HepG2 (cell line): ENCODE data around the gene PIAS3. TPM values are rescaled to one million over a fixed set of nuclear protein-coding genes. Genes with fewer than 3 reads are reported as not detected.

ENCODE experiments used
- ATF5 ChIP-seq: sonication (generic); formaldehyde crosslinking; IDR thresholded peaks from 2 replicates; pipeline ENCODE4 v1.4.0; 2020; ENCODE audit warnings: mild to moderate bottlenecking, low read depth, missing genetic modification reagents
- CENPT ChIP-seq: sonication (generic); formaldehyde crosslinking; IDR thresholded peaks from 2 replicates; pipeline ENCODE4 v1.8.0; 2022; ENCODE audit warnings: low read depth, mild to moderate bottlenecking, moderate library complexity, missing genetic modification reagents
- CHD2 ChIP-seq: IDR thresholded peaks from 2 replicates; pipeline ENCODE4 v1.6.1; 2011; ENCODE audit warnings: low read depth, low read length, improper control_type of control experiment
- ESRRA ChIP-seq: sonication (generic); formaldehyde crosslinking; IDR thresholded peaks from 2 replicates; pipeline ENCODE4 v1.5.1; 2020; ENCODE audit warnings: mild to moderate bottlenecking, low read depth, missing genetic modification reagents
- GLI4 ChIP-seq: sonication (generic); formaldehyde crosslinking; IDR thresholded peaks from 2 replicates; pipeline ENCODE4 v1.5.1; 2020; ENCODE audit warnings: missing genetic modification reagents, mild to moderate bottlenecking, moderate library complexity, borderline replicate concordance
- HINFP ChIP-seq: sonication (generic); formaldehyde crosslinking; IDR thresholded peaks from 2 replicates; pipeline ENCODE4 v1.4.0; 2020; ENCODE audit warnings: low read depth, mild to moderate bottlenecking, missing genetic modification reagents
- HMGA1 ChIP-seq: sonication (generic); formaldehyde crosslinking; conservative IDR thresholded peaks from 2 replicates; pipeline ENCODE4 v1.4.0; 2020; ENCODE audit warnings: missing genetic modification reagents
- NFE2L1 ChIP-seq: sonication (generic); formaldehyde crosslinking; IDR thresholded peaks from 2 replicates; pipeline ENCODE4 v1.4.0; 2020; ENCODE audit warnings: missing genetic modification reagents, mild to moderate bottlenecking, borderline replicate concordance
- ONECUT2 ChIP-seq: sonication (generic); formaldehyde crosslinking; IDR thresholded peaks from 2 replicates; pipeline ENCODE4 v1.4.0; 2020; ENCODE audit warnings: missing genetic modification reagents
- RAD21 ChIP-seq: fragments of 450-650 bp; formaldehyde crosslinking; IDR thresholded peaks from 2 replicates; pipeline ENCODE4 v1.5.0; 2020; ENCODE audit warnings: mild to moderate bottlenecking
- RNF2 ChIP-seq: fragments of 450-650 bp; conservative IDR thresholded peaks from 2 replicates; pipeline ENCODE4 v1.6.1; 2016; ENCODE audit warnings: low read depth
- SNRNP70 ChIP-seq: fragments of 200-400 bp; formaldehyde crosslinking; IDR thresholded peaks from 2 replicates; pipeline ENCODE4 v1.6.1; 2017; ENCODE audit warnings: mild to moderate bottlenecking, low read depth, low read length, moderate library complexity
- ZBTB2 ChIP-seq: sonication (generic); formaldehyde crosslinking; IDR thresholded peaks from 2 replicates; pipeline ENCODE4 v1.8.0; 2022; ENCODE audit warnings: low read depth, missing genetic modification reagents
- ZBTB42 ChIP-seq: sonication (generic); formaldehyde crosslinking; IDR thresholded peaks from 2 replicates; pipeline ENCODE4 v1.5.0; 2020; ENCODE audit warnings: mild to moderate bottlenecking, missing genetic modification reagents
- ZFY ChIP-seq: sonication (generic); formaldehyde crosslinking; IDR thresholded peaks from 2 replicates; pipeline ENCODE4 v1.4.0; 2020; ENCODE audit warnings: missing genetic modification reagents
- ZMYM2 ChIP-seq: sonication (generic); formaldehyde crosslinking; IDR thresholded peaks from 2 replicates; pipeline ENCODE4 v1.8.0; 2022; ENCODE audit warnings: mild to moderate bottlenecking, missing genetic modification reagents
- ZNF275 ChIP-seq: sonication (generic); formaldehyde crosslinking; IDR thresholded peaks from 2 replicates; pipeline ENCODE4 v1.8.0; 2022; ENCODE audit warnings: missing genetic modification reagents, mild to moderate bottlenecking, inconsistent platforms, borderline replicate concordance
- ZNF317 ChIP-seq: sonication (generic); formaldehyde crosslinking; IDR thresholded peaks from 2 replicates; pipeline ENCODE4 v1.5.0; 2020; ENCODE audit warnings: mild to moderate bottlenecking, missing genetic modification reagents
- ZNF343 ChIP-seq: sonication (generic); formaldehyde crosslinking; IDR thresholded peaks from 2 replicates; pipeline ENCODE4 v1.4.0; 2020; ENCODE audit warnings: mild to moderate bottlenecking, missing genetic modification reagents
- ZNF44 ChIP-seq: sonication (generic); formaldehyde crosslinking; IDR thresholded peaks from 2 replicates; pipeline ENCODE4 v1.5.1; 2020; ENCODE audit warnings: mild to moderate bottlenecking, missing genetic modification reagents
- ZNF704 ChIP-seq: sonication (generic); formaldehyde crosslinking; IDR thresholded peaks from 2 replicates; pipeline ENCODE4 v1.8.1; 2023; ENCODE audit warnings: mild to moderate bottlenecking, inconsistent platforms, moderate library complexity, missing genetic modification reagents, borderline replicate concordance
- ZNF740 ChIP-seq: sonication (generic); formaldehyde crosslinking; IDR thresholded peaks from 2 replicates; pipeline ENCODE4 v1.4.0; 2020; ENCODE audit warnings: missing genetic modification reagents
- ZNF788 ChIP-seq: sonication (generic); formaldehyde crosslinking; IDR thresholded peaks from 2 replicates; pipeline ENCODE4 v1.5.0; 2020; ENCODE audit warnings: mild to moderate bottlenecking, missing genetic modification reagents, borderline replicate concordance
- ZNF790 ChIP-seq: sonication (generic); formaldehyde crosslinking; IDR thresholded peaks from 2 replicates; pipeline ENCODE4 v1.8.0; 2022; ENCODE audit warnings: missing genetic modification reagents, mild to moderate bottlenecking, borderline replicate concordance
- ZSCAN31 ChIP-seq: sonication (generic); formaldehyde crosslinking; IDR thresholded peaks from 2 replicates; pipeline ENCODE4 v1.5.0; 2020; ENCODE audit warnings: low read depth, mild to moderate bottlenecking, missing genetic modification reagents
- polyA plus RNA-seq, 8 experiments: library from polyadenylated mRNA; depleted of rRNA in 3 of 8; stranded (reverse) in 7 of 8; unstranded in 1 of 8; fragments of >200 nt; fragmentation: Illumina TruSeq in 4 of 8; extraction: Trizol in 4 of 8; gene quantifications; 2 replicates each; pipeline versions ENCODE4 v1.2.1 to v1.2.3, GENCODE V29; 2011 to 2016; ENCODE audit warnings: low read depth in 4 of 8, missing spikeins in 1 of 8, mixed read lengths in 1 of 8; ENCODE audit not compliant: insufficient read depth in 1 of 8
- total RNA-seq, 5 experiments: library from RNA; depleted of rRNA; stranded (reverse); fragments of >200 nt; fragmentation: Illumina TruSeq; extraction: Trizol; gene quantifications; 2 replicates each; pipeline ENCODE4 v1.2.3, GENCODE V29; 2016; ENCODE audit warnings: low read depth in 1 of 5

PIAS3 gene
- total and polyA plus RNA-seq, 2 of the 13 experiments (the other 11 are each of a cell fraction or from before 2014, with no cell fraction given): 3.7 to 8.0 TPM

GRCh38 chr1:145858901-145859490, at the start of gene PIAS3 (continued):
- no peak for TF ChIP-seq HINFP
- TF ChIP-seq ZNF275 (CRISPR knock-in tag): no peak
- no peak for TF ChIP-seq ESRRA
- no peak for TF ChIP-seq ZBTB42
- peak; percentile 59; the same call in 1 of the 2 replicates for TF ChIP-seq ZFY
- no peak for TF ChIP-seq ZNF788 (CRISPR knock-in tag)
- no peak for TF ChIP-seq NFE2L1 (CRISPR knock-in tag)
- no peak for TF ChIP-seq ZNF44 (CRISPR knock-in tag)
- TF ChIP-seq ZNF317 (CRISPR knock-in tag): peak; percentile 23; the same call in 1 of the 2 replicates
- TF ChIP-seq ZNF790 (CRISPR knock-in tag): no peak
- peak; percentile 17; the same call in 1 of the 2 replicates for TF ChIP-seq RAD21
- no peak; the same call in 1 of the 2 replicates for TF ChIP-seq ZSCAN31 (CRISPR knock-in tag)
- TF ChIP-seq ONECUT2 (CRISPR knock-in tag): no peak
- TF ChIP-seq ZNF740: no peak
- no peak for TF ChIP-seq ATF5 (CRISPR knock-in tag)
- TF ChIP-seq ZNF343: no peak
- TF ChIP-seq RNF2: no peak
- TF ChIP-seq CENPT (CRISPR knock-in tag): no peak
- no peak; the same call in 1 of the 2 replicates for TF ChIP-seq ZBTB2
- no peak for TF ChIP-seq ZMYM2 (CRISPR knock-in tag)
- no peak for TF ChIP-seq HMGA1 (CRISPR knock-in tag)
- TF ChIP-seq GLI4 (CRISPR knock-in tag): no peak
- TF ChIP-seq SNRNP70: no peak
- 0 out of 2 replicates have a peak, but pooled peaks have one; percentile 18 for TF ChIP-seq ZNF704
- TF ChIP-seq CHD2: no peak
